ENCODE data around the gene ANKS1A.
"Not testable (repeated sequence)": the region's sequence is repeated elsewhere in the genome, so short reads cannot be mapped to it uniquely, and the experiment has no call there.

Gene ANKS1A, protein sequence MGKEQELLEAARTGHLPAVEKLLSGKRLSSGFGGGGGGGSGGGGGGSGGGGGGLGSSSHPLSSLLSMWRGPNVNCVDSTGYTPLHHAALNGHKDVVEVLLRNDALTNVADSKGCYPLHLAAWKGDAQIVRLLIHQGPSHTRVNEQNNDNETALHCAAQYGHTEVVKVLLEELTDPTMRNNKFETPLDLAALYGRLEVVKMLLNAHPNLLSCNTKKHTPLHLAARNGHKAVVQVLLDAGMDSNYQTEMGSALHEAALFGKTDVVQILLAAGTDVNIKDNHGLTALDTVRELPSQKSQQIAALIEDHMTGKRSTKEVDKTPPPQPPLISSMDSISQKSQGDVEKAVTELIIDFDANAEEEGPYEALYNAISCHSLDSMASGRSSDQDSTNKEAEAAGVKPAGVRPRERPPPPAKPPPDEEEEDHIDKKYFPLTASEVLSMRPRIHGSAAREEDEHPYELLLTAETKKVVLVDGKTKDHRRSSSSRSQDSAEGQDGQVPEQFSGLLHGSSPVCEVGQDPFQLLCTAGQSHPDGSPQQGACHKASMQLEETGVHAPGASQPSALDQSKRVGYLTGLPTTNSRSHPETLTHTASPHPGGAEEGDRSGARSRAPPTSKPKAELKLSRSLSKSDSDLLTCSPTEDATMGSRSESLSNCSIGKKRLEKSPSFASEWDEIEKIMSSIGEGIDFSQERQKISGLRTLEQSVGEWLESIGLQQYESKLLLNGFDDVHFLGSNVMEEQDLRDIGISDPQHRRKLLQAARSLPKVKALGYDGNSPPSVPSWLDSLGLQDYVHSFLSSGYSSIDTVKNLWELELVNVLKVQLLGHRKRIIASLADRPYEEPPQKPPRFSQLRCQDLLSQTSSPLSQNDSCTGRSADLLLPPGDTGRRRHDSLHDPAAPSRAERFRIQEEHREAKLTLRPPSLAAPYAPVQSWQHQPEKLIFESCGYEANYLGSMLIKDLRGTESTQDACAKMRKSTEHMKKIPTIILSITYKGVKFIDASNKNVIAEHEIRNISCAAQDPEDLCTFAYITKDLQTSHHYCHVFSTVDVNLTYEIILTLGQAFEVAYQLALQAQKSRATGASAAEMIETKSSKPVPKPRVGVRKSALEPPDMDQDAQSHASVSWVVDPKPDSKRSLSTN

DNA sequence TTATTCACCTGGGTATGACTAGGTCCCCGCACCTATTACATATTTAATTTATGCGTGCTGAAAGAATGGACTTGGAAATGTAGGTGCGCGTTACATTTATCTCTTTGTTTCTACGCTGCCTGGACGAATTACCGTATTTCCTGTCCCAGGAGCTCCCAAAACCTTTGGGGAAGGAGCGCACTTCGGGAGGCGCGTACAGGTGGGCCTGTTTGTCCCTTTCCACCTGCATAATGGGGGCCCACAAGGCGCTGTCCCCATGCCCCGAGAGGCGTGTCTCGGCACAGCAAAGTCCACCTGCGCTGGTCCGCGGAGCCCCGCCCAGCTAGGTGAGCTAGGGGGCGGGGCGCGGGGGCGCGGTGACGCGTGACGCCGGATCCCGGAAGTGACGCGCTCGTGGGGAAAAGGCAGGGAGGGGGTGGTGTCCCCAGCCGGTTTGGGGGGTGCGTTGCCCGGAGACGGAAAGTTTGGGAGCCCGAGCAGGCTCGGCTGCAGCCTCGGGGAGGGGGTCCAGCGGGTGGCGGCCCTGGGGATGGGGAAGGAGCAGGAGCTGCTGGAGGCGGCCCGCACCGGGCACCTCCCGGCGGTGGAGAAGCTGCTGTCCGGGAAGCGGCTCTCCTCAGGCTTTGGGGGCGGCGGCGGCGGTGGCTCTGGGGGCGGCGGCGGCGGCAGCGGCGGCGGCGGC is at the start of gene ANKS1A:
Gene ANKS1A, plus strand, starts transcription at position 382 of the 682 bp plus-strand sequence. Its CDS starts 148 bp downstream, at position 530.
- Mint-ChIP-seq H3K4me3 (peak within 1 kb of the TSS; percentile 100), H3K9me3 (no peaks in the 10 kb centered on the region), H3K27me3 (no peaks in the 10 kb centered on the region), H3K27ac (peak within 1 kb of the TSS; percentile 98 to 99), H3K4me1 (peaks cover 43% of the 10 kb centered on the region)
- DNase-seq (peak; percentile 89 to 91), ATAC-seq (peak; percentile 86)

DNA sequence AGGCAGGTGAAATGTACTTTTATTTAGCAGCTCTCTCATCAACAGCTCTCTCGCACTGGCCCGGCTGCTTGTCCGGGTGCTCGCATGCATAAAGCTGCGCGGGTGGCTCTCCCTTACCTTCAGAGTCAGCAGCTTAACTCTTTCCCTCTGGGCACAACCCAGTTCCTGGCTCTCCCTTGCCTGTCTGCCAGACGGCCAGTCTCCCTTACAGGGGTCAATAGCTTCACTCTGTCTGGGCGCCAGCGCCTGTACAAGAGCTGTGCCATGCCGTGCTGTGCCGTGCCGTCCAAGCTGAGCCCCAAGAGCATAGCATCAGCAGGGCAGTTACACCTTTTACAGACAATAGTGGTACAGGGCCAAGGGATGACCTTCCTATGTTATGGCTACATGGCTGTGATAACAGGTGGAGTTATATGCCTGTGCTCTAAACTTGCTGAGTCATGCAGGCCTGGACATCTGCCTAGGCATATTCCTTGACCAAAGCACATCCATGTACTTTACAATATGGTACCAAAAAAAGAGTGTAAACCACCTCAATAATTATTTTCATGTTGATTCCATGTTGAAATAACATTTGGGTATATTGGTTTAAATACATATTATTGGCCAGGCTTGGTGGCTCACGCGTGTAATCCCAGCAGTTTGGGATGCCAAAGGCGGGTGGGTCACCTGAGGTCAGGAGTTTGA is 49.2 kb upstream of the ANKS1A start:
- Mint-ChIP-seq H3K4me1 (no peaks in the 10 kb centered on the region), H3K9me3 (no peaks in the 10 kb centered on the region), H3K27ac (no peak overlapping the region), H3K4me3 (no peak overlapping the region), H3K27me3 (no peaks in the 10 kb centered on the region)
- DNase-seq (no peak), ATAC-seq (no peak)

DNA sequence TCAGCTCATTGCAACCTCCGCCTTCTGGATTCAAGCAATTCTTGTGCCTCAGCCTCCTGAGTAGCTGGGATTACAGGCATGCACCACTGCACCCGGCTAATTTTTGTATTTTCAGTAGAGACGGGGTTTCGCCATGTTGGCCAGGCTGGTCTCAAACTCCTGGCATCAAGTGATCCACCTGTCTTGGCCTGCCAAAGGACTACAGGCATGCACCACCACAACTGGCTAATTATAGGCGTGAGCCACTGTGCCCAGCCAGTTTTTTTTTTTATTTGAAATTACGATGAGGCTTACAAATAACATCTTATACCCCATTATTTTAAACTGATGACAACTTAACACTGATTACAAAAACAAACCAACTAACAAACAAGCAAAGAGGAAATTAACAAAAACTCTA is 40.0 kb upstream of the ANKS1A start:
- not testable (repeated sequence) for H3K27ac Mint-ChIP-seq, ATAC-seq, H3K9me3 Mint-ChIP-seq, H3K4me3 Mint-ChIP-seq, H3K4me1 Mint-ChIP-seq, DNase-seq, H3K27me3 Mint-ChIP-seq

DNA sequence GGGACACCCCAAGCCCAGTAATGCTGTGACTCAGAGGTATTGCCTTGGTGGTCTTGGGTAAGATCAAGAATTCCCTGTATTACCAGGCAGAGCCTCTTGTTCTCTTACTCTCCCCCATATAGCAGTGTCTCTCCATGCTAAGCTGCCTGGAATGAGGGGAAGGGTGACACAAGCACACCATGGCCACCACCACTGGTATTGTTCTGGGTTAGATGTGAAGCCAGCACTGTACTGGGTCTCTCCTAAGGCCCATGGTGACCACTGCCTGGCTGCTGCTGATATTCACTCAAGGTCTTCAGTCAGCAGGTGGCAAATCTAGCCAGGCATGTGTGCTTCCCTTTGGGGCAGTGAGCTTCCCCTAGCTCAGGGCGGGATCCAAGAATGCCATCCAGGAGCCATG is 37.7 kb upstream of the ANKS1A start:
- no peak for ATAC-seq
- no peak for DNase-seq
- Mint-ChIP-seq H3K27me3 (no peaks in the 10 kb centered on the region), H3K9me3 (no peaks in the 10 kb centered on the region), H3K4me3 (no peak overlapping the region), H3K4me1 (no peaks in the 10 kb centered on the region), H3K27ac (no peak overlapping the region)

DNA sequence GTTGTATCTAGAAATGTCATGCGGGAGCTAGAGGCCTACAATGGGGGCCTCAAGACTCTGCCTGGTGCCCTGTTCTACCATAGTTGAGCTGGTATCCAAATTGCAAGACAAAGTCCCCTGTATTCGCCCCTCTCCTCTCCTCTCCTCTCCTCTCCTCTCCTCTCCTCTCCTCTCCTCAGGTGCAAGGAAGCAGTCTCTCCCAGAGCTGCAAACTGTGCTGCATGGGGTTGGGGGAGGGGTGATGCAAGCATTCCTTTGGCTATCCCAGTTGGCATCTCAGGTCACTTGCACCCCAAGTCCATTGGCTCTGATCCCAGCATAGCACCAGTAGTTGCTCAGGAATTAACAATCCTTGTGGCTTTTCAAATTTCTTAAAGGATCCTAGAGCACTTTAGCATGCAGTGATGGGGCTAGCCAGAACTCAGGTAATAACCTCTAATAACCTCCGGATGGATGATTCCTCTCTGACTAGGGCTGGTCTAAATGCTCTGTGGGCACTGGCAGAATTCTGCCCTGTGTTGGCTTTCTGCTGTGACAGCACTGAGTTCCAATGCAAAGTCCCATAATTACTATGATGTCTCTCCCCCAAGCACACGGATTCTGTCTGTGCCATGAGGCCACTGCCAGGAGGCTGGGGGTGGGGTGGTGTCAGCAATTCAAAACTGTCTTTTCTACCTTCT is 36.5 kb upstream of the ANKS1A start:
- H3K4me1 Mint-ChIP-seq = no peaks in the 10 kb centered on the region
- no peak for ATAC-seq
- no peaks in the 10 kb centered on the region for H3K27me3 Mint-ChIP-seq
- H3K27ac Mint-ChIP-seq = no peak overlapping the region
- no peak overlapping the region for H3K4me3 Mint-ChIP-seq
- no peak for DNase-seq
- no peaks in the 10 kb centered on the region for H3K9me3 Mint-ChIP-seq

DNA sequence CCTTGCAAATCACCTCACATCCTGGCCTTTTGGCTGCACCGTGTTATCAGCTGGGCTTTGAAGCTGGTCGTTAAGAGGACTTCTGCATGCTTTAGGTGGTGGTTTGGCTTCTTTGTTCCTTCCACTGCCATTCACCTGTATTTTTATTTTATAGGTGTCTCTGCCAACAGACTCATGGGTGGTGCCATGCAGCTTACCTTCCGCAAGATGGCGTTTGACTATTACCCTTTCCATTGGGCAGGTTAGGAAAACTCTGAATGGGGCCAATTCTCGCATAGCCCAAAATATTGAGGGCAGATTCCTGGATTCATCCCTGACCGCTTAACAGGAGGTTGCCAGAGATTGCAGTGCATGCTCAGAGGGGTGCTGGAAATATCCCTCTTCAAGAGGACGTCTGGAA is 33.6 kb upstream of the ANKS1A start:
- Mint-ChIP-seq H3K27me3 (no peaks in the 10 kb centered on the region), H3K27ac (no peak overlapping the region), H3K4me3 (no peak overlapping the region), H3K9me3 (no peaks in the 10 kb centered on the region), H3K4me1 (no peaks in the 10 kb centered on the region)
- DNase-seq (no peak), ATAC-seq (no peak)

DNA sequence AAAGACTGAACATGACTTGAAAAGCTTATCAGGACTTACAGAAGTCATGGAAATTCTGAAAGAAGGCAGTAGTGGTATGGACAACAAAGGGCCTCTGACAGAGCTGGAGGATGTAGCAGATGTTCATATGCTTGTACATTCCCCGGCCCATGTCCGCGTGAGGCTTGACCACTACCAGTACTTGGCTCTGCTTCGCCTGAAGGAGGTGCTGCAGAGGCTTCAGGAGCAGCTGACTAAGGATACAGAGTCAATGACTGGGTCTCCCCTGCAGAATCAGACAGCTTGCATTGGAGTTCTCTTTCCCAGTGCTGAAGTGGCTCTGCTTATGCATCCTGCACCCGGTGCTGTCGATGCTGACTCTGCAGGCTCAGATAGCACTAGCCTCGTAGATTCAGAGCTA is 30.4 kb upstream of the ANKS1A start:
- Mint-ChIP-seq H3K4me3 (no peak overlapping the region), H3K27ac (peak overlapping the region in 1 of 2 donors; percentile 27), H3K27me3 (no peaks in the 10 kb centered on the region), H3K4me1 (no peaks in the 10 kb centered on the region), H3K9me3 (no peaks in the 10 kb centered on the region)
- no peak for ATAC-seq
- no peak for DNase-seq

DNA sequence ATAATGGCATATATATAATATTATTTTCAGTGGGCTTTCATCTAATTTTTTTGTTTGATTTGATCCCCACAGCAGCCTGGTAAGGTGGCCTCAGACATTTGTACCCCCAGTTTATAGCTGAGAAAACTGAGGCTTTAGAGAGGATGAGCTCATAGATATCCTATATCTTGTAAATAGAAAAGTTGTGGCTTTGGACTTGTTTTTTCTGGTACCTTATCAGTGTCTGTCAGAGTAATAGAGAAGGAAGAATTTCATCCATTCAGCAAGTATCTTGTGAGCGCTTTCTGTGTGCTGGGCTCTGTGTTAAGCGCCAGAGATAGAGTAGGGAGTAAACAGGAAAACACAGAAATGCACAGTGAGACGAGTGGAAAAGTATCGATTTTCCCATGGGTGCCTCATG is 29.1 kb upstream of the ANKS1A start:
- no peak for DNase-seq
- Mint-ChIP-seq H3K4me3 (no peak overlapping the region), H3K27ac (no peak overlapping the region), H3K27me3 (no peaks in the 10 kb centered on the region), H3K4me1 (no peaks in the 10 kb centered on the region), H3K9me3 (no peaks in the 10 kb centered on the region)
- no peak for ATAC-seq

DNA sequence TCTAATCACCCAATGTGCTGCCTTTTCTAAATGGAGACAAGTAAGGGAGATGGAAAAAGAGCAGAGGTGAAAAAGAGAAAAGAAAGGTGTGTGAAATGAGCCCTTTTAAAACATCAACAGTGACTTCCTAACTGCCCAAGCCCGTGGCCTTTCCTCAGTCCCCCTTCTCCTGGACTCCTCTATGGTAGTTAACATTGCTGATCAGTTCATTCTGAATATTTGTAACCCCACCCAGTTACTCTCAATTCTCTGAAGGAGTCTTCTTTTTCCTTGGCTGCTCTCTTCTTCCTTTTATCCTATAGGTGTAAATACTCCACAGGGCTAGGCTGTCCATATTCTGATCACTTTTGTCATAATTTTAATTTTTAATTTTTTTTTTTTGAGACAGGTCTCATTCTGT is 28.3 kb upstream of the ANKS1A start:
- no peaks in the 10 kb centered on the region for H3K4me1 Mint-ChIP-seq
- H3K4me3 Mint-ChIP-seq = no peak overlapping the region
- H3K27me3 Mint-ChIP-seq = no peaks in the 10 kb centered on the region
- peak overlapping the region in 1 of 2 donors; percentile 95 for H3K27ac Mint-ChIP-seq
- ATAC-seq = no peak
- no peaks in the 10 kb centered on the region for H3K9me3 Mint-ChIP-seq
- DNase-seq = no peak

DNA sequence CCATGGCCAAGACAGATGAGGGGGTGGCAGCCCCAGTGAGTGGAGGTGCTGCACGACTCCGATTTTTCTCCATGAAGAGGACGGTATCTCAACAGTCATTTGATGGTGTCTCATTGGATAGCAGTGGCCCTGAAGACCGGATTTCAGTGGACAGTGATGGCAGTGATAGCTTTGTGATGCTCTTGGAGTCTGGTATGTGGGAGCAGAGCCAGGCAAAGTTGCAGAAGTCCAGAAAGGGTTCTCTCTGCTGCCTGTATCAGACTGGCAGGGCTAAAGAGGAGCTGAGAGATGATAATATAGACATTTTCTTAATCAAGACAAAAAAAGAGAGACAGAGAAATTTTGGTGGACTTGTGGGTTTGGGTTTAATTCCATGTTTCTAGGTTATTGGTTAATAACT is 25.0 kb upstream of the ANKS1A start:
- Mint-ChIP-seq H3K27me3 (no peaks in the 10 kb centered on the region), H3K4me3 (no peak overlapping the region), H3K27ac (no peak overlapping the region), H3K4me1 (no peaks in the 10 kb centered on the region), H3K9me3 (no peaks in the 10 kb centered on the region)
- no peak for DNase-seq
- no peak for ATAC-seq

DNA sequence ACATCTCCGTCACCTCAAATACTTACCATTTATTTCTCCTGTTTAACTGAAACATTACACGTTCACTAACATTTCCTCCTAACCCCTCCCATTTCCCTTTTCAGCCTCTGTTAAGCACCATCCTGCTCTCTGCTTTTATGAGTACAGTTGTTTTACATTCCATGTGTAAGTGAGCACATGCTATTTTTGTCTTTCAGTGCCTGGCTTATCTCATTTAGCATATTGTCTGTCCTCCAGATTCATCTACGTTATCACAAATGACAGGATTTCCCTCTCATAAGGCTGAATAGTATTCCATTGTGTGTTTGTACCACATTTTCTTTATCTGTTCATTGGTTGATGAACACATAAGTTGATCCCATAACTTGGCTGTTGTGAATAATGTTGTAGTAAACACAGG is 23.9 kb upstream of the ANKS1A start:
- ATAC-seq = no peak
- no peak overlapping the region for H3K27ac Mint-ChIP-seq

DNA sequence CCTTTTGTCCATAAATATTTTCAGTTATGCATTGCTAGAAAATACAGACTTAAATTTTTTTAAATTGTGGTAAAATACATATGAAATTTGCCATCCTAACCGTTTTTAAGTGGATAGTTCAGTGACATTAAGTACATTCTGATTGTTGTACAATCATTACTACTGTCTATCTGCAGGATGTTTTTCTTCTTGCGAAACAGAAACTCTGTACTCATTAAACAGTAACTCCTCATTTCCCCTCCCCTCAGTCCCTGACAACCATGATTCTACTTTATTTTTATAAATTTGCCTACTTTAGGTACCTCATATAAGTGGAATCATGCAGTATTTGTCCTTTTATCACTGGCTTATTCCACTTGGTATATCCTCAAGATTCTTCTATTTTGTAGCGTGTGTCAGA is 22.5 kb upstream of the ANKS1A start:
- H3K4me3 Mint-ChIP-seq = no peak overlapping the region
- no peaks in the 10 kb centered on the region for H3K9me3 Mint-ChIP-seq
- no peaks in the 10 kb centered on the region for H3K4me1 Mint-ChIP-seq
- ATAC-seq (no peak), DNase-seq (no peak)
- H3K27me3 Mint-ChIP-seq = no peaks in the 10 kb centered on the region
- no peak overlapping the region for H3K27ac Mint-ChIP-seq

More for the DNA sequence above, 23.9 kb upstream of the ANKS1A start:
- Mint-ChIP-seq H3K9me3 (no peaks in the 10 kb centered on the region), H3K4me1 (no peaks in the 10 kb centered on the region), H3K4me3 (no peak overlapping the region), H3K27me3 (no peaks in the 10 kb centered on the region)
- DNase-seq = no peak

DNA sequence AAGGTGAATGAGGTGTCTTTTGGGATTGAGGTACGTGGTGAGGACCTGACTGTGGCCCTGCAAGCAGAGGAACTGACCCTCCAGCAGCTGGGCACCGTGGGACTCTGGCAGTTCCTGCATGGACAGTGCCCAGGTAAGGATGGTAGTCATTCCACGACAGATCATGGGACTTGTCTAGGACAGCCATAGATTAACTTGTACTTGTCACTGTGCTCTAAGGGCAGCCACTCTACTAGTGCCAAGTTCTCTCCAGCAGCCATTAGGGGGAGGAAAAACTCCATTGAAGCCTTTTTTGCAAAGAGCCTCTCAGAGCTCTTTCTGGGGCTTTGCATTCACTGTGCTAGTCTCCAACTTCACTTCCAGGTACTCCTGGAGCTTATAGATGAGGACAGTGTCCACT is 21.6 kb upstream of the ANKS1A start:
- no peak overlapping the region for H3K4me3 Mint-ChIP-seq
- DNase-seq (no peak), ATAC-seq (no peak)
- H3K27ac Mint-ChIP-seq = no peak overlapping the region
- H3K27me3 Mint-ChIP-seq = no peaks in the 10 kb centered on the region
- H3K4me1 Mint-ChIP-seq = no peaks in the 10 kb centered on the region
- H3K9me3 Mint-ChIP-seq = no peaks in the 10 kb centered on the region

DNA sequence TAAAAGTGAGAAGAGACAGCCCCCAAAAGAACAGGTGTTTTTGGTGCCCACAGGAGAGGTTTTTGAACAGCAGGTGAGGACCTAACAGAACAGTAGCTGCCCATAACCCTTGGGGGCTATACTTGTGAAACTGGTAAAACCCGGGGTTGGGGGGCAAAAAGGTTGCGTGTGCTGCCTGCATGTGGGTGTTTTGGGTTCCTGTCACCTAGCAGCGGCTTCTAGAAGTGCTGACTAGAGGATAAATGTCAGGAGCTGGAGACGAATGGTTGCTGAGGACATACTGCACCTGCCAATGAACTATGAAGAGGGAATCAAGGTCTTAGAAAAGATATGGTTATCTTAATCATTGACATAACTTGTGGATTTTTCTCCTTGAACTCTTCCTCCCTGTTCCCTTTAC is 17.2 kb upstream of the ANKS1A start:
- no peaks in the 10 kb centered on the region for H3K27me3 Mint-ChIP-seq
- H3K4me3 Mint-ChIP-seq = no peak overlapping the region
- DNase-seq (no peak), ATAC-seq (no peak)
- peak overlapping the region in 1 of 2 donors; percentile 20 for H3K27ac Mint-ChIP-seq
- H3K9me3 Mint-ChIP-seq = no peaks in the 10 kb centered on the region
- H3K4me1 Mint-ChIP-seq = no peaks in the 10 kb centered on the region
